GM19372 (cell line): ENCODE results near the gene GARS1.

Experiments
- ATAC-seq: cut with Tn5 transposase; IDR thresholded peaks from one replicate; pipeline ENCODE4 v1.9.1; 2021; ENCODE audit warnings: mild to moderate bottlenecking, low read depth, moderate library complexity; ENCODE audit not compliant: unreplicated experiment

The GARS1 gene

GRCh38 chr7:30652698-30653641, 58.3 kb downstream of the GARS1 start:
- ATAC-seq, result no peak

- no peak for ATAC-seq
Observed at GRCh38 chr7:30654296-30655090, 59.8 kb downstream of the GARS1 start.

GRCh38 chr7:30655096-30655970, 60.7 kb downstream of the GARS1 start:
- no peak for ATAC-seq

GRCh38 chr7:30656006-30656957, 61.6 kb downstream of the GARS1 start:
- ATAC-seq, result no peak

- ATAC-seq, result no peak
Observed at GRCh38 chr7:30657131-30657530, 62.5 kb downstream of the GARS1 start.

- ATAC-seq, result no peak
Observed at GRCh38 chr7:30658479-30659074, 63.9 kb downstream of the GARS1 start.

GRCh38 chr7:30659312-30659711, 64.6 kb downstream of the GARS1 start:
- no peak for ATAC-seq

GRCh38 chr7:30660331-30661255, 65.9 kb downstream of the GARS1 start:
- no peak for ATAC-seq

GRCh38 chr7:30661926-30662325, 67.2 kb downstream of the GARS1 start:
- no peak for ATAC-seq

GRCh38 chr7:30662431-30662939, 67.8 kb downstream of the GARS1 start:
- no peak for ATAC-seq

- no peak for ATAC-seq
Observed at GRCh38 chr7:30663414-30663813, 68.7 kb downstream of the GARS1 start.

GRCh38 chr7:30664184-30664885, 69.7 kb downstream of the GARS1 start:
- no peak for ATAC-seq

- ATAC-seq, result no peak
Observed at GRCh38 chr7:30665043-30665442, 70.4 kb downstream of the GARS1 start.

GRCh38 chr7:30665449-30665848, 70.8 kb downstream of the GARS1 start:
- no peak for ATAC-seq

- no peak for ATAC-seq
Observed at GRCh38 chr7:30667172-30667571, 72.5 kb downstream of the GARS1 start.

- ATAC-seq, result no peak
Observed at GRCh38 chr7:30668102-30668501, 73.4 kb downstream of the GARS1 start.

GRCh38 chr7:30671793-30672465, 77.3 kb downstream of the GARS1 start:
- ATAC-seq, result no peak
